ENCODE data around the gene ITPKC.
"Not testable (repeated sequence)": the region's sequence is repeated elsewhere in the genome, so short reads cannot be mapped to it uniquely, and the experiment has no call there.

ITPKC gene

GRCh38 chr19:40717880-40718773, 1.2 kb downstream of the ITPKC start:
- no peak for DNase-seq

- DNase-seq: no peak
Observed at GRCh38 chr19:40718774-40719391, 2.0 kb downstream of the ITPKC start.

- DNase-seq: no peak
Observed at GRCh38 chr19:40719414-40719894, 2.5 kb downstream of the ITPKC start.

GRCh38 chr19:40721140-40721486, 4.2 kb downstream of the ITPKC start:
- no peak for DNase-seq

GRCh38 chr19:40721936-40722661, 5.2 kb downstream of the ITPKC start:
- no peak for DNase-seq

- DNase-seq: no peak
Observed at GRCh38 chr19:40723661-40724254, 6.8 kb downstream of the ITPKC start.

- DNase-seq: no peak
Observed at GRCh38 chr19:40724315-40724714, 7.4 kb downstream of the ITPKC start.

- DNase-seq: no peak
Observed at GRCh38 chr19:40724855-40725254, 7.9 kb downstream of the ITPKC start.

- no peak for DNase-seq
Observed at GRCh38 chr19:40726279-40726678, 9.4 kb downstream of the ITPKC start.

GRCh38 chr19:40730065-40730464, 13.2 kb downstream of the ITPKC start:
- DNase-seq: not testable (repeated sequence)

GRCh38 chr19:40732304-40732703, 15.4 kb downstream of the ITPKC start:
- not testable (repeated sequence) for DNase-seq

GRCh38 chr19:40733149-40733548, 16.2 kb downstream of the ITPKC start:
- no peak for DNase-seq

GRCh38 chr19:40735013-40735771, 18.3 kb downstream of the ITPKC start:
- DNase-seq: no peak

GRCh38 chr19:40736661-40737060, 19.7 kb downstream of the ITPKC start:
- no peak for DNase-seq

- no peak for DNase-seq
Observed at GRCh38 chr19:40737102-40737644, 20.3 kb downstream of the ITPKC start.

- no peak for DNase-seq
Observed at GRCh38 chr19:40739030-40739839, 22.3 kb downstream of the ITPKC start.

- DNase-seq: no peak
Observed at GRCh38 chr19:40739871-40740703, 23.2 kb downstream of the ITPKC start.

GRCh38 chr19:40740747-40741146, 23.8 kb downstream of the ITPKC start:
- no peak for DNase-seq

GRCh38 chr19:40741527-40742390, 24.8 kb downstream of the ITPKC start:
- no peak for DNase-seq

All from activated naive CD4-positive, alpha-beta T cell treated with anti-CD3 and anti-CD28 coated beads, Interleukin-2, amount 50 U/mL, for 16 hours (primary cell).